Lower lobe of right lung (tissue), 2 donors: ENCODE data around the gene PRKD2. TPM values are rescaled to one million over a fixed set of nuclear protein-coding genes. Genes with fewer than 3 reads are reported as not detected.

Source experiments
- ATAC-seq, 2 donors: fragments of 200-7000 bp; cut with Tn5 transposase; one replicate each; pipeline ENCODE4 v1.9.1; 2020 to 2022; ENCODE audit warnings: mild to moderate bottlenecking in 2 of 2, moderate library complexity in 2 of 2
- DNase-seq: peaks from one replicate; pipeline ENCODE4 v3.0.0-alpha.2; 2020
- H3K27ac ChIP-seq: fragments of 200-600 bp; one replicate; pipeline ENCODE4 v1.8.0; 2022
- H3K27me3 ChIP-seq: fragments of 200-600 bp; one replicate; pipeline ENCODE4 v1.8.0; 2022; ENCODE audit warnings: low read depth
- H3K36me3 ChIP-seq: fragments of 200-600 bp; one replicate; pipeline ENCODE4 v1.8.0; 2022; ENCODE audit warnings: mild to moderate bottlenecking
- H3K4me1 ChIP-seq: fragments of 200-600 bp; one replicate; pipeline ENCODE4 v1.8.0; 2022
- H3K4me3 ChIP-seq: fragments of 200-600 bp; one replicate; pipeline ENCODE4 v1.8.0; 2022; ENCODE audit warnings: mild to moderate bottlenecking
- H3K9me3 ChIP-seq: fragments of 200-600 bp; one replicate; pipeline ENCODE4 v1.8.0; 2022
- intact Hi-C: fragments of 100-400 bp; cut with DNase I; formaldehyde crosslinking; loops from one replicate; pipeline ENCODE4 v1.11.0; 2022
- total RNA-seq: library from RNA; stranded (reverse); fragmentation: NEBNext Ultra II Directional; extraction: Animal tissue kit (Norgen Biotek cat#: 25700); gene quantifications from one replicate; pipeline ENCODE4 v1.2.1, GENCODE V29; 2021
- TF ChIP-seq, protein P1 (sequence below): fragments of 200-600 bp; IDR thresholded peaks from one replicate; pipeline ENCODE4 v1.8.0; 2022; ENCODE audit warnings: antibody characterized with exemption, mild to moderate bottlenecking
- donor health status: DM: no; HTN: yes; CAD: no; lungs with severe emphysema.

PRKD2 gene
- total RNA-seq, 1 donor from 2014 or later: 45.0 TPM

DNA sequence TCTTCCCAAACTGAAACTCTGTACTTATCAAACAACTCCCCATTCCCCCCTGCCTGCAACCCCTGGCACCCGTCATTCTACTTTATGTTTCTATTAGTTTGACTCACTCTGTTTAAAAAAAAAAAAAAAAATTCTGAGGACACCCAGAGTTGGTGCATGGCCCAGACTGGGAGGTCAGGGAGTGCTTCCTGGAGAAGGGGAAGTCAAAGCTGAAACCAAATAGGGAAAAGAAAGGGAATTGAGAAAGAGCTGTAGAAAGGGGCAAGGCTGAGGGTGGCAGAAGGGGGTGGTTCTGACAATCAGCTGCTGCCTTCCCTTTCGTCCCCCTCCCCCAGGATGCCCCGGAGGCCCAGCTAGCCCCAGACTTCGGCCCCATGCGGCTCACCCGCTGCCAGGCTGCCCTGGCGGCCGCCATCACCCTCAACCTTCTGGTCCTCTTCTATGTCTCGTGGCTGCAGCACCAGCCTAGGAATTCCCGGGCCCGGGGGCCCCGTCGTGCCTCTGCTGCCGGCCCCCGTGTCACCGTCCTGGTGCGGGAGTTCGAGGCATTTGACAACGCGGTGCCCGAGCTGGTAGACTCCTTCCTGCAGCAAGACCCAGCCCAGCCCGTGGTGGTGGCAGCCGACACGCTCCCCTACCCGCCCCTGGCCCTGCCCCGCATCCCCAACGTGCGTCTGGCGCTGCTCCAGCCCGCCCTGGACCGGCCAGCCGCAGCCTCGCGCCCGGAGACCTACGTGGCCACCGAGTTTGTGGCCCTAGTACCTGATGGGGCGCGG, 38.4 kb upstream of the PRKD2 start:
- ATAC-seq (peak; percentile 5 to 48), DNase-seq (peak; percentile 56)
- H3K27ac ChIP-seq: no peak overlapping the region
- intact Hi-C loops: no loop called here
- no peaks in the 10 kb centered on the region for H3K9me3 ChIP-seq
- H3K36me3 ChIP-seq: peaks cover 14% of the 10 kb centered on the region
- H3K4me3 ChIP-seq: no peak overlapping the region
- no peaks in the 10 kb centered on the region for H3K27me3 ChIP-seq
- H3K4me1 ChIP-seq: peaks cover 25% of the 10 kb centered on the region
- TF ChIP-seq, protein P1, sequence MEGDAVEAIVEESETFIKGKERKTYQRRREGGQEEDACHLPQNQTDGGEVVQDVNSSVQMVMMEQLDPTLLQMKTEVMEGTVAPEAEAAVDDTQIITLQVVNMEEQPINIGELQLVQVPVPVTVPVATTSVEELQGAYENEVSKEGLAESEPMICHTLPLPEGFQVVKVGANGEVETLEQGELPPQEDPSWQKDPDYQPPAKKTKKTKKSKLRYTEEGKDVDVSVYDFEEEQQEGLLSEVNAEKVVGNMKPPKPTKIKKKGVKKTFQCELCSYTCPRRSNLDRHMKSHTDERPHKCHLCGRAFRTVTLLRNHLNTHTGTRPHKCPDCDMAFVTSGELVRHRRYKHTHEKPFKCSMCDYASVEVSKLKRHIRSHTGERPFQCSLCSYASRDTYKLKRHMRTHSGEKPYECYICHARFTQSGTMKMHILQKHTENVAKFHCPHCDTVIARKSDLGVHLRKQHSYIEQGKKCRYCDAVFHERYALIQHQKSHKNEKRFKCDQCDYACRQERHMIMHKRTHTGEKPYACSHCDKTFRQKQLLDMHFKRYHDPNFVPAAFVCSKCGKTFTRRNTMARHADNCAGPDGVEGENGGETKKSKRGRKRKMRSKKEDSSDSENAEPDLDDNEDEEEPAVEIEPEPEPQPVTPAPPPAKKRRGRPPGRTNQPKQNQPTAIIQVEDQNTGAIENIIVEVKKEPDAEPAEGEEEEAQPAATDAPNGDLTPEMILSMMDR: no peak

DNA sequence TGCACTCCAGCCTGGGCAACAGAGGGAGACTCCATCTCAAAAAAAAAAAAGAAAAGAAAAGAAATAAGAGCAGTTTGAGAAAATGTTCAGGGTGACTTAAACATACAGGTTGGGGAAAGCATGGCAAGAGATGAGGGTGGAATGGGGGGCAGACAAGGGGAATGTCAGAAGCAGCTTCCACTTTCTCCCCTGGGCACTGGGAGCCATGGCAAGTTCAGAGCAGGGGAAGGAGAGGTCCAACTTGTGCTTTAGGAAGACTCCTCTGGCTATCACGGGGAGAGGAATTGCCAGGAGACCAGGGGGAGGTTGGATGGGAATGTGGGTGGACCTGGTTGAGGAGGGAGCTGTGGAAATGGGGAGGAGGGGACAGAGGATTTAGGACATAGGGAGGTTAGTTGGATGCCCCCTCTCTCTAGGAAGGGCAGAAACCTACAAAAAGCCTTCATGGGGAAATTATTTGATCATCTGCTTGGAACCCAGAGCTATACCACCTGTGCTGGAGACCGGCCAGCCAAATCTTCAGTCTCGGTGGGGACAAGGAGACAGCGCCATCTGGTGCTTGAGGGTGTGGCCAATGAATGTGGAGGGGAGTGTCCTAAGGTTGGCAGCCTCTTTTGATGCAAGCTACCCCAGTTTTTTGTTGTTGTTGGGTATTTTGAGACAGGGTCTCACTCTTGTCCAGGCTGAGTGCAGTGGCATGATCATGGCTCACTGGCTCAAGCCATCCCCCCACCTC, 36.7 kb upstream of the PRKD2 start:
- intact Hi-C loops: no loop called here
- H3K9me3 ChIP-seq: no peaks in the 10 kb centered on the region
- no peak overlapping the region for H3K4me3 ChIP-seq
- H3K27ac ChIP-seq: no peak overlapping the region
- H3K36me3 ChIP-seq: peaks cover 14% of the 10 kb centered on the region
- peak; percentile 49 to 57 for ATAC-seq
- DNase-seq: no peak
- H3K27me3 ChIP-seq: no peaks in the 10 kb centered on the region
- TF ChIP-seq, protein P1: peak; percentile 50
- peaks cover 25% of the 10 kb centered on the region for H3K4me1 ChIP-seq

DNA sequence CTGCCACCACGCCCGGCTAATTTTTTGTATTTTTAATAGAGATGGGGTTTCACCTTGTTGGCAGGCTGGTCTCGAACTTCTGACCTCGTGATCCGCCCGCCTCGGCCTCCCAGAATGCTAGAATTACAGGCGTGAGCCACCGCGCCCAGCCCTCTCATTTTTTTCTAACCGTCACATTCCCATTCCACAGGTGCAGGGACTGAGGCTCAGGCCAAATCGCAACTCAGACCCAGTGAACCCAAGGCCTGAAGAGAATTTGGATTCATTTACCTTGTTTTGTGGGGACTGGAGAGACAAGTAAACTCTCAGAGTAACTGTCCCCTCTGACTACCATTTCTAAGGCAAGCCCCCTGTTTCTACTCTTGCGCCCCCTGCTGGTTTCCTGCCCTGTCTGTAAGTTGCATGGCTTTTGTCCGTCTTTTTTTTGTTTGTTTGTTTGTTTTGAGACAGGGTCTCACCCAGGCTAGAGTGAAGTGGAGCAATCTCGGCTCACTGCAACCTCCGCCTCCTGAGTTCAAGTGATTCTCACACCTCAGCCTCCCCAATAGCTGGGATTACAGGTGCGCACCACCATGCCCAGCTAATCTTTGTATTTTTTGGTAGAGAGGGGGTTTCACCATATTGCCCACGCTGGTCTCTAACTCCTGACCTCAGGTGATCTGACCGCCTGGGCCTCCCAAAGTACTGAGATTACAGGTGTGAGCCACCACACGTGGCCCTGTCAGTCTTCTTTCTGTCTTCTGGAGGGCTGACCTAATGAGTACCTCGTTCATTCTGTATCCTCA, 31.6 kb upstream of the PRKD2 start:
- no peaks in the 10 kb centered on the region for H3K27me3 ChIP-seq
- H3K4me3 ChIP-seq: no peak overlapping the region
- ATAC-seq (no peak), DNase-seq (peak; percentile 78)
- H3K4me1 ChIP-seq: peaks cover 26% of the 10 kb centered on the region
- peaks cover 5% of the 10 kb centered on the region for H3K36me3 ChIP-seq
- TF ChIP-seq, protein P1: peak; percentile 74
- no peaks in the 10 kb centered on the region for H3K9me3 ChIP-seq
- H3K27ac ChIP-seq: no peak overlapping the region
- intact Hi-C loops: no loop called here

DNA sequence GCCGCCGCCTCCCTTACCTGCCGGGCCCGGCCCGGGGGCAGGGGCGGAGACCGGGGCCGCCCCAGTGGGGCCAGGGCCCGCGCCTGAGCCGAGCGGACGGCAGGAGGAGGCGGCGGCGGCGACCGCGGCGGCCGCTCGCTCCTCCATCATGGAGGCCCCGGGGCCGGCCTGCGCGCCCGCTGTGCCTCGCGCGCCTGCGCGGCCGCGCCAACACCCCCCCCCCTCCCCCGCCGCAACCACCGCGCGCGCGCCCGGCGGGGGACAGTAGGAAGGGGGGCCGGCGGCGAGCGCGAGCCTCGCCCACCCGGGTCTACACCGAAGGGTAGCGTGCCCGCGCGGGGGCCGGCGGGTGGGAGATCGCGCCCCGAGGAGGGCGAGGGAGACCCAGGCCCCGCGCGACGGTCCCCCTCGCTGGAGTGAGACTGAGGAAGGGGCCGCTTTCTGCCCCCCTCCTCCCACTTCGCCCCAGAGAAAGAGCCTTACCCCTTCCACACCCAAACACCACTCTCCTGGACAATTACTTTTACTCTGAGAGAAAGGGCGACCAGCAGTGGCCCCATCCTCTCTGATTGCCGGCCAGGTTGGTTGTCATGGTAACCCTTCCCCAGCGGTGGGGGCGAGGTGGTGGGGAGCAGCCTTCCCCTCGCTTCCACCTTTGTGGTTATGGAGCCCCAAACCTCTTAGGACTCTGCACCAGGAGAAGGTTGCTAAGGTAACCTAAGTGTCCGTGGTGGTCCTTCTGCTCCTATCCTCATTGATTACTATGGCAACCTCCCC, 29.6 kb upstream of the PRKD2 start, which contains the start of gene STRN4:
STRN4 (minus strand) TSS at position 170 of the 777 bp plus-strand sequence; CDS start at position 150, 20 bp downstream.
- peaks cover 41% of the 10 kb centered on the region for H3K4me1 ChIP-seq
- H3K27me3 ChIP-seq: no peaks in the 10 kb centered on the region
- H3K36me3 ChIP-seq: peaks cover 14% of the 10 kb centered on the region
- intact Hi-C loops: no loop called here
- peak within 1 kb of the TSS; percentile 96 for H3K4me3 ChIP-seq
- TF ChIP-seq, protein P1: no peak
- peak within 1 kb of the TSS; percentile 88 for H3K27ac ChIP-seq
- ATAC-seq (peak; percentile 80 to 86), DNase-seq (no peak)
- H3K9me3 ChIP-seq: no peaks in the 10 kb centered on the region
